Thoracic aorta (tissue), 2 donors: ENCODE data around the gene CEP104. TPM values are rescaled to one million over a fixed set of nuclear protein-coding genes. Genes with fewer than 3 reads are reported as not detected.

Source experiments
- ATAC-seq: fragments of 150-250 bp; one replicate; pipeline ENCODE4 v1.8.0; 2017; ENCODE audit warnings: low read depth; ENCODE audit not compliant: insufficient number of reproducible peaks, low FRiP score
- DNase-seq: peaks from one replicate; pipeline ENCODE4 v3.0.0-alpha.2; 2020; ENCODE audit warnings: low spot score
- H3K27ac ChIP-seq, 2 donors: fragments of 200-600 bp; sonication (generic); 1 replicate in 1 of 2; 2 replicates in 1 of 2; pipeline ENCODE4 v1.5.1; 2016; ENCODE audit warnings: mild to moderate bottlenecking in 2 of 2, moderate library complexity in 2 of 2
- H3K27me3 ChIP-seq: fragments of 200-600 bp; sonication (generic); replicated peaks from 2 replicates; pipeline ENCODE4 v1.6.0; 2016; ENCODE audit warnings: mild to moderate bottlenecking; ENCODE audit not compliant: insufficient read depth
- H3K36me3 ChIP-seq: fragments of 200-600 bp; sonication (generic); one replicate; pipeline ENCODE4 v1.5.1; 2016
- H3K4me1 ChIP-seq, 2 donors: fragments of 200-600 bp; sonication (generic); 1 replicate in 1 of 2; 2 replicates in 1 of 2; pipeline versions ENCODE4 v1.5.1 to v1.6.0; 2016; ENCODE audit warnings: low read depth in 2 of 2, mild to moderate bottlenecking in 1 of 2; ENCODE audit not compliant: control insufficient read depth in 1 of 2
- H3K4me3 ChIP-seq: fragments of 200-600 bp; sonication (generic); 2 replicates; pipeline ENCODE4 v1.5.1; 2016; ENCODE audit warnings: mild to moderate bottlenecking
- H3K9me3 ChIP-seq: fragments of 200-600 bp; sonication (generic); 2 replicates; pipeline ENCODE4 v1.5.1; 2016
- total RNA-seq, 2 donors: library from RNA; depleted of rRNA; stranded (reverse); fragments of >200 nt; gene quantifications; one replicate each; pipeline versions ENCODE4 v1.1.0 to v1.2.3, GENCODE V29; 2016
- TF ChIP-seq, protein P1 (sequence below): fragments of 200-600 bp; sonication (generic); IDR thresholded peaks from one replicate; pipeline ENCODE4 v1.5.1; 2019; ENCODE audit warnings: antibody characterized with exemption

Gene CEP104
- total RNA-seq, 2 donors from 2014 or later: 27.3 to 59.2 TPM

DNA sequence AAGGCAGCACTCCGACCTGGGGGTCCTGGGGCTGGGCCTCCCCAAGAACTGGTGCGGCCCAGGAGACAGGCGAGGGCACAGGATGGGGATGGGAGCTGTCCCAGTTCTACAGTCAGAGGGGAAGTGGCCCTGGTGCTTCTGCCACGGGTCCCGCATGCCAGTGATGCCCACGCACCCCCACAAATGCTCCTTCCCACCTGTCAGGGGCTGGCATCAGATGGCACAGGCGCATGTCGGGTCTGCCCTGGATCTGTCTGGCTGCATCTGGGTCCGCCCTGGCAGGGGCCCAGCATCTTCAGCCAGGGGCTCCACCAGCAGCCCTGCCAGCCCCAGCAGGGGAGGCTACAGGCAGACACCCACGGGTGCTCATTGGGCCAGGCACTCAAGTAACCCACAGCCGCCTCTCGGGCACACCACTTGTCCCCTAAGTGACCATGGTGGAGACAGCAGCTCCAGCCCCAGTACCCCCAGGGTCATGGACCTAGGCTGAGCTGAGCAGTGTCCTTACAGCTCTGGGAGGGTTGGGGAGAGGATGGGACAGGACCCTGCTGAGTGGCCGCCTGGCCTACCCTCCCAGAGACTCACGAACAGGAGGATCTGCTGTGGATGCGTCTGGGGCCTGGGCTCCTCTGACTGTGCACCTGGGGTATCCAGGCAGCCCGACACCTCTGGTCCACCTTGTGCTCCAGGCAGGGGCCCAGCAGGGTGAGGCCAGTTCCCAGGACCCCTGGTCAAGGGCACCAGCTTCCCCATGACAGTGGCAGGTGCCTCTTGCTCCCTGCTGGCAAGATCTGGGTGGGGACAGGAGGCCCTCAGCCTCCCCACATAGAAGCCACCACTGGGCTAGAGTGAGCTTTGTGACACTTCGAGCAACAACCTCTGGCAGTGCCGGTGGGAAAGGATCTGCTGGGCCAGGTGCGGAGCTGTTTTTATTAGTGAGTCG, 79.1 kb downstream of the CEP104 start:
- DNase-seq (no peak), ATAC-seq (no peak)
- Histone ChIP-seq H3K27me3 (no peaks in the 10 kb centered on the region), H3K9me3 (no peaks in the 10 kb centered on the region), H3K4me1 (peaks cover 2 to 10% of the 10 kb centered on the region in 2 donors), H3K4me3 (no peak overlapping the region), H3K36me3 (peaks cover 28% of the 10 kb centered on the region), H3K27ac (no peak overlapping the region)
- TF ChIP-seq, protein P1, sequence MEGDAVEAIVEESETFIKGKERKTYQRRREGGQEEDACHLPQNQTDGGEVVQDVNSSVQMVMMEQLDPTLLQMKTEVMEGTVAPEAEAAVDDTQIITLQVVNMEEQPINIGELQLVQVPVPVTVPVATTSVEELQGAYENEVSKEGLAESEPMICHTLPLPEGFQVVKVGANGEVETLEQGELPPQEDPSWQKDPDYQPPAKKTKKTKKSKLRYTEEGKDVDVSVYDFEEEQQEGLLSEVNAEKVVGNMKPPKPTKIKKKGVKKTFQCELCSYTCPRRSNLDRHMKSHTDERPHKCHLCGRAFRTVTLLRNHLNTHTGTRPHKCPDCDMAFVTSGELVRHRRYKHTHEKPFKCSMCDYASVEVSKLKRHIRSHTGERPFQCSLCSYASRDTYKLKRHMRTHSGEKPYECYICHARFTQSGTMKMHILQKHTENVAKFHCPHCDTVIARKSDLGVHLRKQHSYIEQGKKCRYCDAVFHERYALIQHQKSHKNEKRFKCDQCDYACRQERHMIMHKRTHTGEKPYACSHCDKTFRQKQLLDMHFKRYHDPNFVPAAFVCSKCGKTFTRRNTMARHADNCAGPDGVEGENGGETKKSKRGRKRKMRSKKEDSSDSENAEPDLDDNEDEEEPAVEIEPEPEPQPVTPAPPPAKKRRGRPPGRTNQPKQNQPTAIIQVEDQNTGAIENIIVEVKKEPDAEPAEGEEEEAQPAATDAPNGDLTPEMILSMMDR: no peak

DNA sequence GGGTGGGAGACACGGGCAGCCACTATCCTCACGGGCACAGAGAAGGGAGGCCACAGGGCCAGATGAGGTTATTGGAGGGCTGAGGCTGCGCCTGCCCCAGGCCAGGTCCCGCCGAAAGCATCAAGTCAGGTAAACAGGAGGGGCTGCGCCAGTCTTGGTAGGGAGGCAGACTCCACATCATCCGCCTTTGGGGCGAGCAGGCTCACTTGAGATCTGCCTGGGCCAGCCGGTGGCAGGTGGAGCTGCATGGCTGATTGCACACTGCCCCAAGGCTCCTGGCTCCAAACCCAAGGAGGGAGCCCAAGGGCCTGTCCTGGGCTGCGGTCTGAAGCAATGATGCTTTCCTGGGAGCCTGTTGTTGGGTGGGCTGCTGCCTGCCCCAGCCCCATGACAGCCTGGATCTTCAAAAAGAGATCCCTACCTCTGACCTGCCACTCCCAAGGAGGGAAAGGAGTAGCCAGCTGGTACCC, 79.9 kb downstream of the CEP104 start:
- Histone ChIP-seq H3K4me1 (peaks cover 3 to 13% of the 10 kb centered on the region in 2 donors), H3K4me3 (no peak overlapping the region), H3K9me3 (no peaks in the 10 kb centered on the region), H3K36me3 (peaks cover 23% of the 10 kb centered on the region), H3K27me3 (no peaks in the 10 kb centered on the region), H3K27ac (no peak overlapping the region)
- DNase-seq (no peak), ATAC-seq (no peak)
- TF ChIP-seq, protein P1: no peak

DNA sequence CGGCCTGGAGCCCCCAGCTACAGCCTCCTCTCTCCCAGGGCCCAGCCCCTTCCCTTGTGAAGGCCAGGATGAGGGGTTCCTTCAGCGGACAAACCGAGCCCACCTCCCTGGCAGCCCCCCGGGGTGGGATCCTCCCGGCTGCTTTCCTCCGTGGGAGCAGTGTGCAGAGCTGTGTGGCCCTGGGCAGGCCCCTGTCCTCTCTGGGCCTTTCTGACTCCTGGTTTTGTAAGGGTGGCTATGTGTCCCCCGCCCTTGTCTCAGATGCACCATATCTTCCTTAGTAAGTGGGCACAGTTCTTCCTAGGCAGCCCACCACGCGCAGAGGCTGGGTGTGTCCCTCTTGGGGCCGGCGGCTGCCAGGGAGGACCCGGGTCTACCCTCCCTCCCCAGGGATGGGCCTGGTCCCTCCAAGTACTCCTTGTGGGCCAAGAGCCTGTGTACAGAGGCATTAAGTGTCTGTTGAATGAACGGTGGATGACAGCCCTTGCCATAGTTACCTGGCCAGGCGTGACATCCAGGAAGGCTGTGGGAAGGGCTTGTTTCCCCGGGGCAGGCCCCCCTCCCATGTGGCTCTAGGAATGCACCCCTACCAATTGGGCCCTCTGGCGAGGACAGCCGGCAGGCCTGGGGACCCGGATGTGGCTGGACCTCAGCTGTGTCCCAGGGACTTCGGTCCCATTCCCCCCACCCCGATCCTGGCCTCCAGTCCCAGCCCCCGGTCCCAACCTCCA, 80.6 kb downstream of the CEP104 start:
- Histone ChIP-seq H3K27ac (no peak overlapping the region), H3K9me3 (no peaks in the 10 kb centered on the region), H3K36me3 (peaks cover 16% of the 10 kb centered on the region), H3K27me3 (no peaks in the 10 kb centered on the region), H3K4me3 (no peak overlapping the region), H3K4me1 (peaks cover 6 to 20% of the 10 kb centered on the region in 2 donors)
- TF ChIP-seq, protein P1: no peak
- no peak for DNase-seq
- no peak for ATAC-seq

DNA sequence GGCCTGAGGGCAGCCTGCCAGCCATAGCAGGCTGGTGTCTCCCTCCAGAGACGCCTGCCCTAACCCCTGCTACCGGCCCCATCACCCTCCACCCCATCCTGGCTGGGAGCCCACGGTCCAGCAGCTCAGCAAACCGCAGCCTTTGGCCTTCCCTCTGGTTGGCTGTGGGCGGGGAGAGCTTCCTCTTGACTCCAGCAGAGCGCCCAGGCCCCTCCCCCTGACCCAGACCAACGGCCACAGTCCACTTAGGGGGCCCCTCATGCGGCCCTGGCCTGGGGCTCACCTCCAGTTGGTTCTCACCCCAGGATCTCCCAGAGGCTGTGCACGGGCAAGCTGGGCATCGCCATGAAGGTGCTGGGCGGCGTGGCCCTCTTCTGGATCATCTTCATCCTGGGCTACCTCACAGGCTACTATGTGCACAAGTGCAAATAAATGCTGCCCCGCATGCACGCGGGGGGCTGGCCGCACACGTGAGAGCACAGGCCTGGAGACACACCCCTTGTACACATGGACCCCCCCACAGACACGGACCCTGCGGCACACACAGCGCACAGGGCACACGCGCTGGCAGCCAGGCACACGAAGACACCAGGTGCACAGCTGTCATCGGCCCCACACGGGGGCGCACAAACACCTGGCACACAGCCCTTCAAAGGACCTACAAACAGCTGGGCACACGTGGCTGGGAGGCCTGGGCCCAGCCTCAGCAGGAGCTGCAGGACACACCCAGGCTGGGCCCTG, 81.4 kb downstream of the CEP104 start:
- TF ChIP-seq, protein P1: no peak
- Histone ChIP-seq H3K9me3 (no peaks in the 10 kb centered on the region), H3K36me3 (peaks cover 10% of the 10 kb centered on the region), H3K27ac (no peak overlapping the region), H3K27me3 (no peaks in the 10 kb centered on the region), H3K4me3 (no peak overlapping the region), H3K4me1 (peaks cover 6 to 23% of the 10 kb centered on the region in 2 donors)
- no peak for ATAC-seq
- DNase-seq: no peak
